HepG2 (cell line): ENCODE data around the gene MXRA8. TPM values are rescaled to one million over a fixed set of nuclear protein-coding genes. Genes with fewer than 3 reads are reported as not detected.
A peak's percentile ranks its signal among the peaks of the same experiment; 100 is the strongest.

Experiments
- FIP1L1 ChIP-seq: fragments of 200-400 bp; formaldehyde crosslinking; IDR thresholded peaks from 2 replicates; pipeline ENCODE4 v1.6.1; 2018; ENCODE audit warnings: low read depth, mild to moderate bottlenecking, low read length, moderate library complexity, borderline replicate concordance; ENCODE audit not compliant: insufficient read depth
- HNF4G ChIP-seq, 2 experiments: sonication (generic) in 1 of 2; formaldehyde crosslinking in 1 of 2; IDR thresholded peaks; 2 replicates each; pipeline versions ENCODE4 v1.4.0 to v1.6.1; 2011 to 2020; ENCODE audit warnings: borderline replicate concordance in 2 of 2, low read depth in 2 of 2, mild to moderate bottlenecking in 2 of 2, low read length in 1 of 2, missing genetic modification reagents in 1 of 2, moderate library complexity in 1 of 2
- MED13 ChIP-seq: sonication (generic); formaldehyde crosslinking; IDR thresholded peaks from 2 replicates; pipeline ENCODE4 v1.5.0; 2020; ENCODE audit warnings: missing genetic modification reagents
- MEIS1 ChIP-seq: sonication (generic); formaldehyde crosslinking; IDR thresholded peaks from 2 replicates; pipeline ENCODE4 v1.9.0; 2021; ENCODE audit warnings: mild to moderate bottlenecking, missing genetic modification reagents, moderate library complexity, borderline replicate concordance
- MXI1 ChIP-seq: IDR thresholded peaks from 3 replicates; pipeline ENCODE4 v1.6.1; 2012; ENCODE audit warnings: low read depth, low read length, inconsistent platforms, borderline replicate concordance
- NONO ChIP-seq, 2 experiments: fragments of 450-650 bp in 1 of 2; sonication (generic) in 1 of 2; formaldehyde crosslinking in 1 of 2; IDR thresholded peaks in 1 of 2; conservative IDR thresholded peaks in 1 of 2; 2 replicates each; pipeline versions ENCODE4 v1.6.1 to v1.8.0; 2017 to 2022; ENCODE audit warnings: mild to moderate bottlenecking in 1 of 2, missing genetic modification reagents in 1 of 2, moderate library complexity in 1 of 2
- SNRNP70 ChIP-seq: fragments of 200-400 bp; formaldehyde crosslinking; IDR thresholded peaks from 2 replicates; pipeline ENCODE4 v1.6.1; 2017; ENCODE audit warnings: mild to moderate bottlenecking, low read depth, low read length, moderate library complexity
- SPEN ChIP-seq: sonication (generic); formaldehyde crosslinking; IDR thresholded peaks from 2 replicates; pipeline ENCODE4 v1.5.1; 2020; ENCODE audit warnings: low read depth, mild to moderate bottlenecking, missing genetic modification reagents
- THAP11 ChIP-seq: IDR thresholded peaks from 2 replicates; pipeline ENCODE4 v1.6.1; 2016; ENCODE audit warnings: missing biosample characterization, missing genetic modification reagents
- ZBTB33 ChIP-seq: sonication (generic); formaldehyde crosslinking; IDR thresholded peaks from 2 replicates; pipeline ENCODE4 v1.4.0; 2020; ENCODE audit warnings: missing genetic modification reagents
- ZBTB37 ChIP-seq: sonication (generic); formaldehyde crosslinking; IDR thresholded peaks from 2 replicates; pipeline ENCODE4 v1.4.0; 2020; ENCODE audit warnings: mild to moderate bottlenecking, missing genetic modification reagents
- ZFP62 ChIP-seq: sonication (generic); formaldehyde crosslinking; IDR thresholded peaks from 2 replicates; pipeline ENCODE4 v1.4.0; 2020; ENCODE audit warnings: missing genetic modification reagents
- ZHX1 ChIP-seq: sonication (generic); formaldehyde crosslinking; IDR thresholded peaks from 2 replicates; pipeline ENCODE4 v1.8.1; 2022; ENCODE audit warnings: low read depth, mild to moderate bottlenecking, missing genetic modification reagents
- ZNF282 ChIP-seq: fragments of 450-650 bp; IDR thresholded peaks from 2 replicates; pipeline ENCODE4 v1.6.1; 2018; ENCODE audit not compliant: partially characterized antibody
- ZNF557 ChIP-seq: sonication (generic); formaldehyde crosslinking; IDR thresholded peaks from 2 replicates; pipeline ENCODE4 v1.4.0; 2020; ENCODE audit warnings: missing genetic modification reagents
- ZNF562 ChIP-seq: sonication (generic); formaldehyde crosslinking; IDR thresholded peaks from 2 replicates; pipeline ENCODE4 v1.8.0; 2022; ENCODE audit warnings: missing genetic modification reagents, borderline replicate concordance
- ZNF770 ChIP-seq: sonication (generic); formaldehyde crosslinking; IDR thresholded peaks from 2 replicates; pipeline ENCODE4 v1.5.0; 2020; ENCODE audit warnings: mild to moderate bottlenecking, missing genetic modification reagents
- ZNF790 ChIP-seq: sonication (generic); formaldehyde crosslinking; IDR thresholded peaks from 2 replicates; pipeline ENCODE4 v1.8.0; 2022; ENCODE audit warnings: missing genetic modification reagents, mild to moderate bottlenecking, borderline replicate concordance
- ZNF883 ChIP-seq: sonication (generic); formaldehyde crosslinking; IDR thresholded peaks from 2 replicates; pipeline ENCODE4 v1.5.1; 2020; ENCODE audit warnings: mild to moderate bottlenecking, missing genetic modification reagents; ENCODE audit errors: not compliant biosample characterization
- polyA plus RNA-seq, 8 experiments: library from polyadenylated mRNA; depleted of rRNA in 3 of 8; stranded (reverse) in 7 of 8; unstranded in 1 of 8; fragments of >200 nt; fragmentation: Illumina TruSeq in 4 of 8; extraction: Trizol in 4 of 8; gene quantifications; 2 replicates each; pipeline versions ENCODE4 v1.2.1 to v1.2.3, GENCODE V29; 2011 to 2016; ENCODE audit warnings: low read depth in 4 of 8, missing spikeins in 1 of 8, mixed read lengths in 1 of 8; ENCODE audit not compliant: insufficient read depth in 1 of 8
- total RNA-seq, 5 experiments: library from RNA; depleted of rRNA; stranded (reverse); fragments of >200 nt; fragmentation: Illumina TruSeq; extraction: Trizol; gene quantifications; 2 replicates each; pipeline ENCODE4 v1.2.3, GENCODE V29; 2016; ENCODE audit warnings: low read depth in 1 of 5

Gene MXRA8
- total and polyA plus RNA-seq, 2 of the 13 experiments (the other 11 are each of a cell fraction or from before 2014, with no cell fraction given), result 19.8 to 44.8 TPM

- no peak for TF ChIP-seq ZNF557
- TF ChIP-seq HNF4G (IDR thresholded peaks at IDR 0.05; ENCODE audit: borderline replicate concordance, low read depth, low read length), result peak; percentile 58; the same call in 1 of the 2 replicates
- peak; percentile 69 for TF ChIP-seq HNF4G (CRISPR knock-in tag; IDR thresholded peaks at IDR 0.05; ENCODE audit: borderline replicate concordance, low read depth)
- TF ChIP-seq NONO (IDR thresholded peaks at IDR 0.05), result no peak
- TF ChIP-seq NONO (CRISPR knock-in tag; conservative IDR thresholded peaks at IDR 0.05), result peak; percentile 64; the same call in 1 of the 2 replicates
- TF ChIP-seq ZHX1 (CRISPR knock-in tag), result peak; percentile 62; the same call in 1 of the 2 replicates
- TF ChIP-seq ZNF883 (CRISPR knock-in tag), result no peak
- no peak for TF ChIP-seq SNRNP70
- no peak for TF ChIP-seq ZNF790
- TF ChIP-seq ZNF562 (CRISPR knock-in tag), result no peak
- peak; percentile 62 for TF ChIP-seq THAP11
- no peak for TF ChIP-seq MEIS1
- peak; percentile 71; the same call in 1 of the 2 replicates for TF ChIP-seq SPEN
- TF ChIP-seq ZFP62 (CRISPR knock-in tag), result no peak
- TF ChIP-seq ZNF770 (CRISPR knock-in tag), result no peak
- 0 out of 2 replicates have a peak, but pooled peaks have one; percentile 15 for TF ChIP-seq ZBTB33 (CRISPR knock-in tag)
- no peak for TF ChIP-seq MED13 (CRISPR knock-in tag)
- TF ChIP-seq MXI1, result peak; percentile 63; the same call in 1 of the 3 replicates
- TF ChIP-seq FIP1L1, result no peak
- no peak for TF ChIP-seq ZBTB37 (CRISPR knock-in tag)
- no peak for TF ChIP-seq ZNF282
These were observed 51.6 kb downstream of the MXRA8 start (continued) for GRCh38 chr1:1306661-1307260.
